B cell (primary cell): ENCODE measurements around the gene SH2D3C. TPM values are rescaled to one million over a fixed set of nuclear protein-coding genes. Genes with fewer than 3 reads are reported as not detected.

Experiments
- ATAC-seq: fragments of 200-7000 bp; cut with Tn5 transposase; one replicate; pipeline ENCODE4 v1.10.0; 2021; ENCODE audit warnings: low read depth, mild to moderate bottlenecking, moderate number of reproducible peaks, moderate library complexity
- CTCF ChIA-PET: fragments of 350-600 bp; sonication (Branson Sonifier 250); formaldehyde crosslinking; loops from one replicate; lab custom pipeline; 2021; ENCODE audit warnings: antibody characterized with exemption, inconsistent platforms; lab: Charles Lee
- POLR2A ChIA-PET: fragments of 350-600 bp; sonication (Branson Sonifier 250); formaldehyde crosslinking; loops from one replicate; lab custom pipeline; 2021; ENCODE audit warnings: antibody characterized with exemption; lab: Charles Lee
- DNase-seq: peaks from one replicate; pipeline ENCODE4 v3.0.0; 2013
- H2AFZ ChIP-seq: 2 replicates; pipeline ENCODE4 v1.6.1; 2012; ENCODE audit warnings: mild to moderate bottlenecking, low read depth, low read length; ENCODE audit not compliant: insufficient read depth, poor library complexity, severe bottlenecking
- H3K27ac ChIP-seq, 2 donors: 1 replicate in 1 of 2; 2 replicates in 1 of 2; pipeline ENCODE4 v1.5.1; 2012 to 2013; ENCODE audit warnings: low read length in 2 of 2, mild to moderate bottlenecking in 2 of 2, moderate library complexity in 1 of 2
- H3K27me3 ChIP-seq, 4 experiments: fragments of 200-600 bp in 1 of 4; sonication (generic) in 1 of 4; replicated peaks in 1 of 4; 1 replicate in 2 of 4; 2 replicates in 2 of 4; pipeline versions ENCODE4 v1.6.1 to v1.7.0; 2013 to 2016; ENCODE audit warnings: low read length in 3 of 4, mild to moderate bottlenecking in 2 of 4, mixed read lengths in 1 of 4, moderate library complexity in 1 of 4; ENCODE audit not compliant: insufficient read depth in 4 of 4, control insufficient read depth in 3 of 4; ENCODE audit errors: control extremely low read depth in 1 of 4
- H3K36me3 ChIP-seq, 2 experiments: replicated peaks in 1 of 2; 1 replicate in 1 of 2; 2 replicates in 1 of 2; pipeline versions ENCODE4 v1.6.1 to v1.7.1; 2013; ENCODE audit warnings: low read length in 1 of 2; ENCODE audit not compliant: insufficient read depth in 2 of 2, control insufficient read depth in 1 of 2; ENCODE audit errors: control extremely low read depth in 1 of 2, extremely low read depth in 1 of 2
- H3K4me1 ChIP-seq, 2 donors: fragments of 200-600 bp in 1 of 2; sonication (generic) in 1 of 2; 1 replicate in 1 of 2; 2 replicates in 1 of 2; pipeline versions ENCODE4 v1.5.1 to v1.6.1; 2013 to 2017; ENCODE audit warnings: low read length in 2 of 2; ENCODE audit not compliant: control insufficient read depth in 2 of 2, insufficient read depth in 2 of 2
- H3K4me2 ChIP-seq: replicated peaks from 2 replicates; pipeline ENCODE3; 2012; ENCODE audit warnings: mild to moderate bottlenecking, low read depth, low read length; ENCODE audit not compliant: poor library complexity, severe bottlenecking
- H3K4me3 ChIP-seq, 5 experiments: fragments of 200-600 bp in 1 of 5; sonication (generic) in 1 of 5; 1 replicate in 3 of 5; 2 replicates in 2 of 5; pipeline versions ENCODE4 v1.5.1 to v1.7.0; 2011 to 2016; ENCODE audit warnings: low read length in 4 of 5, mild to moderate bottlenecking in 4 of 5, low read depth in 2 of 5, control low read depth in 1 of 5, moderate library complexity in 1 of 5; ENCODE audit not compliant: insufficient read depth in 1 of 5; ENCODE audit errors: control extremely low read depth in 1 of 5, extremely low read depth in 1 of 5
- H3K79me2 ChIP-seq: fragments of 200-600 bp; sonication (generic); one replicate; pipeline ENCODE4 v1.6.0; 2016; ENCODE audit warnings: low read length; ENCODE audit not compliant: control insufficient read depth, insufficient read depth
- H3K9ac ChIP-seq: fragments of 200-600 bp; sonication (generic); 2 replicates; pipeline ENCODE4 v1.6.1; 2017; ENCODE audit warnings: mild to moderate bottlenecking, low read length, moderate library complexity
- H3K9me3 ChIP-seq, 3 donors: one replicate each; pipeline versions ENCODE4 v1.6.1 to v1.7.1; 2013; ENCODE audit warnings: low read length in 2 of 3; ENCODE audit not compliant: control insufficient read depth in 2 of 3, insufficient read depth in 1 of 3; ENCODE audit errors: control extremely low read depth in 1 of 3
- H4K20me1 ChIP-seq: 2 replicates; pipeline ENCODE4 v1.6.0; 2012; ENCODE audit warnings: mild to moderate bottlenecking, low read length; ENCODE audit not compliant: insufficient read depth, control insufficient read depth, poor library complexity, severe bottlenecking
- H3K27ac Mint-ChIP-seq: one replicate; pipeline ENCODE4 v1.8.0; 2021; ENCODE audit warnings: mixed read lengths
- H3K27me3 Mint-ChIP-seq: one replicate; pipeline ENCODE4 v1.8.0; 2021; ENCODE audit warnings: mixed read lengths
- H3K4me1 Mint-ChIP-seq: one replicate; pipeline ENCODE4 v1.8.0; 2021; ENCODE audit warnings: mixed read lengths
- H3K4me3 Mint-ChIP-seq: one replicate; pipeline ENCODE4 v1.8.0; 2021; ENCODE audit warnings: mixed read lengths
- H3K9me3 Mint-ChIP-seq: one replicate; pipeline ENCODE4 v1.8.0; 2022; ENCODE audit warnings: mixed read lengths; ENCODE audit not compliant: insufficient read depth
- CTCF ChIP-seq: fragments of 200-600 bp; IDR thresholded peaks from one replicate; pipeline ENCODE4 v1.8.0; 2022; ENCODE audit warnings: antibody characterized with exemption, mild to moderate bottlenecking
- EZH2 ChIP-seq: IDR thresholded peaks from 2 replicates; pipeline ENCODE4 v1.6.1; 2012; ENCODE audit warnings: borderline replicate concordance, low read depth, mild to moderate bottlenecking, moderate library complexity, low read length; ENCODE audit not compliant: insufficient read depth, poor library complexity, severe bottlenecking
- WGBS: methylation state at CpG from one replicate; pipeline ENCODE4 v1.1.5; 2013; ENCODE audit warnings: missing lambda C conversion rate; ENCODE audit not compliant: insufficient coverage; 5-methylcytosine and 5-hydroxymethylcytosine counted together
- intact Hi-C: fragments of 100-400 bp; cut with micrococcal nuclease; formaldehyde crosslinking; loops from one replicate; pipeline ENCODE4 v1.10.0; 2022
- polyA plus RNA-seq: library from polyadenylated mRNA; depleted of rRNA; stranded (reverse); fragments of >200 nt; gene quantifications from 2 replicates; pipeline ENCODE4 v1.2.3, GENCODE V29; 2012
- total RNA-seq, 2 donors: library from RNA; stranded (reverse); fragments of 120-200 nt in 1 of 2; gene quantifications; 1 replicate in 1 of 2; 2 replicates in 1 of 2; pipeline versions ENCODE4 v1.2.3 to v1.2.4, GENCODE V29; 2013 to 2022

The SH2D3C gene
- total and polyA plus RNA-seq, 2 donors (not counting 1 experiment from before 2014, with no cell fraction given), result 66.3 to 85.5 TPM

- Mint-ChIP-seq H3K4me3 (peak overlapping the region; percentile 100), H3K27me3 (no peaks in the 10 kb centered on the region), H3K27ac (peak overlapping the region; percentile 97), H3K4me1 (peaks cover 66% of the 10 kb centered on the region), H3K9me3 (no peaks in the 10 kb centered on the region)
- peak; percentile 80 for DNase-seq
- Histone ChIP-seq H3K36me3 (peaks cover 0 to 7% of the 10 kb centered on the region in 2 experiments), H3K9me3 (no peaks in the 10 kb centered on the region), H3K27ac (peak overlapping the region; percentile 89 to 97), H3K4me3 (peak overlapping the region; percentile 24 to 91 (median 69)), H3K79me2 (peaks cover 80% of the 10 kb centered on the region), H4K20me1 (peaks cover 31% of the 10 kb centered on the region), H3K9ac (peak overlapping the region; percentile 76), H3K4me1 (peaks cover 43 to 82% of the 10 kb centered on the region in 2 donors), H3K27me3 (no peaks in the 10 kb centered on the region), H2AFZ (peak overlapping the region; percentile 68), H3K4me2 (peak overlapping the region; percentile 93)
- intact Hi-C loops, result loop anchor here (1.0 to 10.0 kb wide), 4 partner anchors 8 to 345 kb away; partner anchors contain the start of genes PTGES2 and STXBP1
- WGBS, result 11% methylated on average over 13 of the region's 17 CpGs
- no peak for TF ChIP-seq EZH2
- TF ChIP-seq CTCF, result no peak
- ChIA-PET POLR2A (interaction anchor here (0.6 to 3.0 kb wide), 7 partner anchors 9 to 156 kb away, joined by 3 to 18 read pairs (median 5); partner anchors contain the start of gene TOR2A), CTCF (interaction anchor here (0.8 to 3.4 kb wide), 9 partner anchors 8 to 142 kb away, joined by 3 to 24 read pairs (median 4); partner anchors contain the start of genes ST6GALNAC4 and TOR2A)
- ATAC-seq, result peak; percentile 50
Measured at GRCh38 chr9:127779136-127779981, 893 bp upstream of the SH2D3C start.
